Activated B cell treated with CpG ODN at 0.5 μM for 24 hours (primary cell): ENCODE results near the gene VWA8. TPM values are rescaled to one million over a fixed set of nuclear protein-coding genes. Genes with fewer than 3 reads are reported as not detected.

Source experiments
- ATAC-seq: fragments of 200-7000 bp; cut with Tn5 transposase; one replicate; pipeline ENCODE4 v1.10.0; 2021; ENCODE audit warnings: low read depth, mild to moderate bottlenecking, moderate library complexity
- CTCF ChIA-PET: fragments of 350-600 bp; sonication (Branson Sonifier 250); formaldehyde crosslinking; loops from one replicate; lab custom pipeline; 2021; ENCODE audit warnings: antibody characterized with exemption; lab: Charles Lee
- POLR2A ChIA-PET: fragments of 350-600 bp; sonication (Branson Sonifier 250); formaldehyde crosslinking; loops from one replicate; lab custom pipeline; 2021; ENCODE audit warnings: antibody characterized with exemption; lab: Charles Lee
- DNase-seq: peaks from one replicate; pipeline ENCODE4 v3.0.0; 2022
- H3K27ac Mint-ChIP-seq: one replicate; pipeline ENCODE4 v1.8.0; 2020; ENCODE audit warnings: mixed read lengths
- H3K27me3 Mint-ChIP-seq: one replicate; pipeline ENCODE4 v1.8.0; 2021; ENCODE audit warnings: mixed read lengths
- H3K36me3 Mint-ChIP-seq: one replicate; pipeline ENCODE4 v1.8.0; 2021; ENCODE audit warnings: low read depth, mixed read lengths
- H3K4me1 Mint-ChIP-seq: one replicate; pipeline ENCODE4 v1.8.0; 2021; ENCODE audit warnings: mixed read lengths
- H3K4me3 Mint-ChIP-seq: one replicate; pipeline ENCODE4 v1.8.0; 2020; ENCODE audit warnings: mild to moderate bottlenecking, mixed read lengths
- H3K9me3 Mint-ChIP-seq: one replicate; pipeline ENCODE4 v1.8.0; 2020; ENCODE audit warnings: mixed read lengths
- intact Hi-C: fragments of 100-400 bp; cut with micrococcal nuclease; formaldehyde crosslinking; loops from one replicate; pipeline ENCODE4 v1.15.1; 2024
- total RNA-seq: library from RNA; stranded (reverse); gene quantifications from 2 replicates; pipeline ENCODE4 v1.2.3, GENCODE V29; 2022
- TF ChIP-seq, protein P1 (sequence below): fragments of 200-600 bp; IDR thresholded peaks from one replicate; pipeline ENCODE4 v1.8.0; 2022; ENCODE audit warnings: antibody characterized with exemption, mild to moderate bottlenecking

VWA8 gene
- total RNA-seq, 1 donor from 2014 or later, result 21.7 TPM

- intact Hi-C loops, result no loop called here
- POLR2A ChIA-PET, result no interaction called here
- H3K36me3 Mint-ChIP-seq, result peaks cover 31% of the 10 kb centered on the region
These were observed 25.4 kb downstream of the VWA8 start for GRCh38 chr13:41935501-41935900.

DNA sequence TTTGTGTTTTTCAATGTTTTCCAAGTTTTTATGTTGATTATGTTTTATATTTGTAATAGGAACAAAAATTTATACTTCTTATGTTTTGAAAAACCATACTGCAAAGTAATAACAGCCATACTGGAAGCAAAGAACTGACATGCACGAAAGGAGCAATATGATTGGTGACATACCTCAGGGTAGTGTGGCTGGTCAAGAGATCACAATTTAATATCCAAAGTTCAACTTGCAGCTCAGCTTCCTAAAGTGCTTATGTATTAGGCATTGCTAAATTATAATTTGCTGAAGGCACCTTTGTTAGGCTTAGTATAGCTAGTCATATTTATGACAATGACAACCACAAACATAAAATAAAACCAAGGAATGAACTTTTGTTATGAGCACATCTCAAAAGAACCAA, 25.9 kb downstream of the VWA8 start:
- DNase-seq, result no peak
- no peak overlapping the region for H3K27ac Mint-ChIP-seq
- H3K4me3 Mint-ChIP-seq, result no peak overlapping the region
- ChIA-PET POLR2A (no interaction called here), CTCF (no interaction called here)
- H3K36me3 Mint-ChIP-seq, result peaks cover 34% of the 10 kb centered on the region
- TF ChIP-seq, protein P1, sequence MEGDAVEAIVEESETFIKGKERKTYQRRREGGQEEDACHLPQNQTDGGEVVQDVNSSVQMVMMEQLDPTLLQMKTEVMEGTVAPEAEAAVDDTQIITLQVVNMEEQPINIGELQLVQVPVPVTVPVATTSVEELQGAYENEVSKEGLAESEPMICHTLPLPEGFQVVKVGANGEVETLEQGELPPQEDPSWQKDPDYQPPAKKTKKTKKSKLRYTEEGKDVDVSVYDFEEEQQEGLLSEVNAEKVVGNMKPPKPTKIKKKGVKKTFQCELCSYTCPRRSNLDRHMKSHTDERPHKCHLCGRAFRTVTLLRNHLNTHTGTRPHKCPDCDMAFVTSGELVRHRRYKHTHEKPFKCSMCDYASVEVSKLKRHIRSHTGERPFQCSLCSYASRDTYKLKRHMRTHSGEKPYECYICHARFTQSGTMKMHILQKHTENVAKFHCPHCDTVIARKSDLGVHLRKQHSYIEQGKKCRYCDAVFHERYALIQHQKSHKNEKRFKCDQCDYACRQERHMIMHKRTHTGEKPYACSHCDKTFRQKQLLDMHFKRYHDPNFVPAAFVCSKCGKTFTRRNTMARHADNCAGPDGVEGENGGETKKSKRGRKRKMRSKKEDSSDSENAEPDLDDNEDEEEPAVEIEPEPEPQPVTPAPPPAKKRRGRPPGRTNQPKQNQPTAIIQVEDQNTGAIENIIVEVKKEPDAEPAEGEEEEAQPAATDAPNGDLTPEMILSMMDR, result no peak
- no peaks in the 10 kb centered on the region for H3K27me3 Mint-ChIP-seq
- no peaks in the 10 kb centered on the region for H3K4me1 Mint-ChIP-seq
- H3K9me3 Mint-ChIP-seq, result peaks cover 3% of the 10 kb centered on the region
- intact Hi-C loops, result no loop called here
- ATAC-seq, result no peak

More at GRCh38 chr13:41935501-41935900, 25.4 kb downstream of the VWA8 start:
- no peak for DNase-seq
- CTCF ChIA-PET, result no interaction called here
- Mint-ChIP-seq H3K4me1 (no peaks in the 10 kb centered on the region), H3K9me3 (peaks cover 3% of the 10 kb centered on the region), H3K27ac (no peak overlapping the region), H3K27me3 (no peaks in the 10 kb centered on the region), H3K4me3 (no peak overlapping the region)
- ATAC-seq, result no peak
- TF ChIP-seq, protein P1, result no peak

DNA sequence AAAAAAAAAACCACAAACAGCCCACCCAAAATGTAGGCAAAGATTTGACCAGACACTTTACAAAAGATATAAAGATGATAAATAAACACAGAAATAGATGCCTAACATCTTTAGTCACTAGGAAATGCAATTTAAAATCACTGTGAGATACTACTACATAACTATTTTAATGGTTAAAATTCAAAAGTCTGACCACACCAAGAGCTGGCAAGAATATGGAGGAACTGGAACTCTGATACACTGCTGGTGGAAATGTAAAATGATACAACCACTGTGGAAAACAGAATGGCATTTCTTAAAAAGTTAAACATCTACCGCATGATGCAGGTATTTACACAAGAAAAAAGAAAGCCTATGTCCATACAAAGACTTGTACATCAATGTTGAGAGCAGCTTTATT, 26.8 kb downstream of the VWA8 start:
- CTCF ChIA-PET, result no interaction called here

DNA sequence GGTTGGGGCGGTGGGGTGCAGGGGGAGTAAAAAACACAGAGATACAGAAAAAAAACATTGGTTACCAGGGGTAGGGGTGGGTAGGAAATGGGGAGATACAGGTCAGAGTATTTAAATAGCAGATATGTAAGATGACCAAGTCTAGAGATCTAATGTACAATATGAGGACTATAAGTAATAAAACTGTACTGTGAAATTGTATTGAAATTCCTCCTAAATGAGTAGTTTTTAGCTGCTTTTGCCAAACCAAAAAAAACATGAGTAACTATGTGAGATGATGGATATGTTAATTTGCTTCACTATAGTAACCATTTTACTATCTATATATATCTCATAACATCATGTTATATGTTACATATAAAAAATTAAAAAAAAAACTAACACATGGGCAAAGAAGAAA, 29.6 kb downstream of the VWA8 start:
- Mint-ChIP-seq H3K4me1 (peaks cover 8% of the 10 kb centered on the region), H3K9me3 (peaks cover 12% of the 10 kb centered on the region), H3K27me3 (no peaks in the 10 kb centered on the region), H3K27ac (no peak overlapping the region), H3K4me3 (no peak overlapping the region), H3K36me3 (peaks cover 43% of the 10 kb centered on the region)
- ATAC-seq (no peak), DNase-seq (no peak)
- intact Hi-C loops, result no loop called here
- TF ChIP-seq, protein P1, result no peak
- POLR2A ChIA-PET, result interaction anchor here (0.6 kb wide), 1 partner anchor 58 kb away, joined by 3 read pairs; no protein-coding TSS in a partner anchor
- CTCF ChIA-PET, result no interaction called here

More for the DNA sequence above, 26.8 kb downstream of the VWA8 start:
- Mint-ChIP-seq H3K27ac (no peak overlapping the region), H3K4me1 (no peaks in the 10 kb centered on the region), H3K27me3 (no peaks in the 10 kb centered on the region), H3K9me3 (peaks cover 3% of the 10 kb centered on the region), H3K36me3 (peaks cover 36% of the 10 kb centered on the region), H3K4me3 (no peak overlapping the region)
- ATAC-seq, result no peak
- intact Hi-C loops, result no loop called here
- DNase-seq, result no peak
- POLR2A ChIA-PET, result no interaction called here
- TF ChIP-seq, protein P1, result no peak

- intact Hi-C loops, result no loop called here
- TF ChIP-seq, protein P1, result no peak
- Mint-ChIP-seq H3K27ac (no peak overlapping the region), H3K4me3 (no peak overlapping the region), H3K9me3 (peaks cover 15% of the 10 kb centered on the region), H3K4me1 (peaks cover 8% of the 10 kb centered on the region), H3K27me3 (no peaks in the 10 kb centered on the region), H3K36me3 (peaks cover 48% of the 10 kb centered on the region)
- POLR2A ChIA-PET, result no interaction called here
- no peak for ATAC-seq
- DNase-seq, result no peak
- CTCF ChIA-PET, result no interaction called here
These were observed 30.8 kb downstream of the VWA8 start for GRCh38 chr13:41930154-41930553.
